ENCODE results near the gene ANKDD1A. TPM values are rescaled to one million over a fixed set of nuclear protein-coding genes. Genes with fewer than 3 reads are reported as not detected.

Gene ANKDD1A
- total RNA-seq, 4 donors from 2014 or later = 4.6 to 15.6 (median 8.5) TPM

DNA sequence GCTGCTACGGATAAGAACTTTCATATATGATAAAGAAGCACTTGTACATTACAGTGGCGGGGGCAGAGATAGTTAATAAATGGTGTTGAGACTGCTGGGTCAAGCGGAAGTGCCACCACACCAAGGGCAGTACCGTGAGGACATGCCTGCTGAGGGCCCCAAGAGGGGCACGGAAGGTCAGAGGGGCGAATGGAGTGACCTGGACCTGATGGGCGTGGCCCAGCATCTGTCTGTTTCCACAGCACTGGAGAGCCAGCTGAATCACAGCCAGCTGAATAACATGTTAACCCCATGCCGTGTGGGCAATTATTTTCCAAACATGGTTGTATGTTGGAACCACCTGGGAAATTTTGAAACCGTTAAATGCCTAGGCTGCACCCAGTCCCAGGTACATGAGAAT lies 37.2 kb downstream of the ANKDD1A start:
- H3K4me3 ChIP-seq = no peak overlapping the region
- no peaks in the 10 kb centered on the region for H3K4me1 ChIP-seq
- 50 to 67% methylated on average over 4 to 5 of the region's 9 CpGs for WGBS, 2 donors (ENCODE audit: low coverage in 1 of 2)
- no peak for ATAC-seq
- H3K27me3 ChIP-seq = no peaks in the 10 kb centered on the region
- peaks cover 0 to 36% of the 10 kb centered on the region in 2 donors for H3K36me3 ChIP-seq
- no peak for TF ChIP-seq EP300 (IDR thresholded peaks at IDR 0.05)
- no peak for TF ChIP-seq POLR2AphosphoS5 (IDR thresholded peaks at IDR 0.05)
- TF ChIP-seq CTCF (IDR thresholded peaks at IDR 0.05) = no peak
- no peak for TF ChIP-seq POLR2A (IDR thresholded peaks at IDR 0.05)
- H3K27ac ChIP-seq = no peak overlapping the region
- H3K9me3 ChIP-seq = no peaks in the 10 kb centered on the region

DNA sequence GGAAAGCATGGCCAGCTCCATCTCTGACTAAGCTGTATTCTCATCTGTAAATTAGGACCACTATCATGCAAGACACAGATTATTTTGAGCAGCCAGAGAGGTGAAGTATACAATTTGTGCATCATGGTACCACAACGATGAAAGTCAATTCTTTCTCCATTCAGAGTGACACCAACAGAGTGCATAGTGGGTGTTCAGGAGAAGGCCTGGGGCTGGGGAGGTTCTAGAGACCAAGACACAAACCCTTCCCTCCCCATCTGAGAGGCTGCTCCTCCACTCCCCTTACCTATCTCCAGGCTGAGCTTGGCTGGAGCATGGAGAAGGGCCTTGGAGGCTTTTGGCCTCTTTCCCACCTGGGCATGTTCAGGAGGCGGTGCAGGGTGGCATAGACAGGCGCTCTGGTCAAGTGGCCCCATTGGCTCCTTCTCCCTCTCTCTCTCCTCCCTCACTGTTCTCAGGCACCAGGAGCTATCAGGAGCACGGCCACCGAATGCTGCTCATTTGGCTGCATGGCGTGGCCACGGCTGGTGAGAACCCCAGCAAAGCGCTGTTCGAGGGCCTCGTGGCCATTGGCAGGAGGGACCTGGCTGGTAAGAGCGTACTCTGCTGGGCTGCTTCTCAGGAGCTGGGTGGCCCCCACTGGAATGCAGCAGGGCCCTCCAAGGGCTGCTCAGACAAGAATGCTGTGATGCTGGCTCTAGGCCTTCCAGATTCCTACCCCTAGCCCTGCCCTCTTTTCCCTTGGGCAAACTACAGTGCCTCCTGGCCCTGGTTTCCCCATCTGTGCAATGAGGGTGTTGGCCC lies 37.9 kb downstream of the ANKDD1A start:
- H3K27ac ChIP-seq = no peak overlapping the region
- WGBS, 2 donors (ENCODE audit: low coverage in 1 of 2) = 100% methylated on average over 1 of the region's 11 CpGs
- TF ChIP-seq EP300 (IDR thresholded peaks at IDR 0.05) = no peak
- TF ChIP-seq POLR2AphosphoS5 (IDR thresholded peaks at IDR 0.05) = no peak
- no peak for TF ChIP-seq POLR2A (IDR thresholded peaks at IDR 0.05)
- no peak for TF ChIP-seq CTCF (IDR thresholded peaks at IDR 0.05)
- ATAC-seq = no peak
- no peak overlapping the region for H3K4me3 ChIP-seq
- H3K36me3 ChIP-seq = peaks cover 0 to 31% of the 10 kb centered on the region in 2 donors
- no peaks in the 10 kb centered on the region for H3K4me1 ChIP-seq
- no peaks in the 10 kb centered on the region for H3K27me3 ChIP-seq
- H3K9me3 ChIP-seq = no peaks in the 10 kb centered on the region

DNA sequence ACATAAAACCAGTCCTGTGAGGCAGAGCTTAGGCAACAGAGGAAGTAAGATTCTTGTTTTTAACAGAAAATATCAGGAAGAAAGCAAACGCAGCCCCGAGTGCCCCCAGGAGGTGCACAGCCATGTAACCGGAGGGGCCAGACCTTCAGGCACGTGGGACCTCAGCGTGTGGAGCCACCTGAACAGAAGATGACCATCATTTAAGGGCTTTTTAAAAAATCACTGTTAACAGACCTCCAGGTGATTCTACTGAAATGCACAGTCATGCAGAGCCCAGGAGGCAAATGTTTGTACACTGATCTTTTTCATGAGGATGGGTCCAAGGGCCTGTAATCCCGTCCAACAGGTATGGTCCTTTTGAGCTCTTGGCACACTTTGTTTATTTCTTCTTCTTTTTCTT lies 39.2 kb downstream of the ANKDD1A start:
- Histone ChIP-seq H3K36me3 (peaks cover 0 to 35% of the 10 kb centered on the region in 2 donors), H3K4me3 (no peak overlapping the region), H3K4me1 (no peaks in the 10 kb centered on the region), H3K9me3 (no peaks in the 10 kb centered on the region), H3K27me3 (no peaks in the 10 kb centered on the region), H3K27ac (no peak overlapping the region)
- 72 to 82% methylated on average over 3 to 5 of the region's 6 CpGs for WGBS, 2 donors (ENCODE audit: low coverage in 1 of 2)
- no peak for TF ChIP-seq POLR2A (IDR thresholded peaks at IDR 0.05)
- TF ChIP-seq POLR2AphosphoS5 (IDR thresholded peaks at IDR 0.05) = no peak
- TF ChIP-seq CTCF (IDR thresholded peaks at IDR 0.05) = no peak
- TF ChIP-seq EP300 (IDR thresholded peaks at IDR 0.05) = no peak
- no peak for ATAC-seq

GRCh38 chr15:64951777-64952418 lies 40.2 kb downstream of the ANKDD1A start:
- H3K27ac ChIP-seq = no peak overlapping the region
- H3K9me3 ChIP-seq = no peaks in the 10 kb centered on the region
- ATAC-seq = no peak
- H3K27me3 ChIP-seq = no peaks in the 10 kb centered on the region
- 100% methylated on average over 2 of the region's 2 CpGs for WGBS, 2 donors (ENCODE audit: low coverage in 1 of 2)
- H3K4me1 ChIP-seq = no peaks in the 10 kb centered on the region
- no peak overlapping the region for H3K4me3 ChIP-seq
- peaks cover 0 to 44% of the 10 kb centered on the region in 2 donors for H3K36me3 ChIP-seq
- no peak for TF ChIP-seq CTCF (IDR thresholded peaks at IDR 0.05)
- no peak for TF ChIP-seq POLR2AphosphoS5 (IDR thresholded peaks at IDR 0.05)
- no peak for TF ChIP-seq POLR2A (IDR thresholded peaks at IDR 0.05)
- no peak for TF ChIP-seq EP300 (IDR thresholded peaks at IDR 0.05)
